ENCODE measurements around the gene SMCO2.
"Not testable (repeated sequence)": the region's sequence is repeated elsewhere in the genome, so short reads cannot be mapped to it uniquely, and the experiment has no call there.

SMCO2 gene

DNA sequence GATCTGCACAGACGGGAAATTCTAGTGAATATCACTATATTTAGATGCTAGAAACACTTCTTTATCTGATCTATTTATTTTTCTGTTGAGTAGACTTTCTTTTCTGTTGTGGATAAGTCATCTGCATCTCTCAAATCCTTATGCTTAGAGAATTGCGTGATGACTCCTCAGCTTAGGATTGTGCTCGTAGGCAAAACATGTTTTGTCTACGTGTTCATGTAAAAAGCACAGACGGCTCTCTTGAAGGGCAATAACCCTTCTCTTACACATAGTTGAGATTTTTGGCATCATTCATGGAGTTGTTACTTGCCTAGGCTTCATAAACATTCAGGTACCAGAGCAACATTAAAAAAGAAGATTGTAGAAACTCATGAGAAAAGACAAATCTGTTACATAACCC is 96.1 kb downstream of the SMCO2 start:
- Histone ChIP-seq H3F3A (ENCODE audit: control insufficient read depth, insufficient read depth) (no peaks in the 10 kb centered on the region), H3K79me2 (ENCODE audit: control insufficient read depth, low read length) (no peaks in the 10 kb centered on the region), H3K4me1 (ENCODE audit: control insufficient read depth, low read length) (peaks cover 8% of the 10 kb centered on the region), H3K27me3 (ENCODE audit: control insufficient read depth, low read length) (no peaks in the 10 kb centered on the region), H4K20me1 (ENCODE audit: control insufficient read depth, insufficient read depth, low read depth, low read length) (no peaks in the 10 kb centered on the region), H3K9me3 (ENCODE audit: control insufficient read depth, insufficient read depth, low read length) (no peaks in the 10 kb centered on the region), H3K9me2 (replicated peaks; ENCODE audit: control insufficient read depth, low read length) (no peaks in the 10 kb centered on the region), H3K36me3 (ENCODE audit: control insufficient read depth, low read length) (no peaks in the 10 kb centered on the region), H3K4me2 (ENCODE audit: low read length) (no peak overlapping the region), H3K4me3 (ENCODE audit: low read length) (no peak overlapping the region), H3K27ac (ENCODE audit: low read depth, low read length) (no peak overlapping the region)
- TF ChIP-seq CTCF (IDR thresholded peaks at IDR 0.05; ENCODE audit: low read depth, low read length, poor library complexity, severe bottlenecking) = no peak
- no peak for TF ChIP-seq EZH2phosphoT487 (IDR thresholded peaks at IDR 0.05; ENCODE audit: borderline replicate concordance, low read length)

- H3K27me3 ChIP-seq (ENCODE audit: control insufficient read depth, low read length); H3K4me3 ChIP-seq (ENCODE audit: low read length); H3K27ac ChIP-seq (ENCODE audit: low read depth, low read length); H3K4me2 ChIP-seq (ENCODE audit: low read length); H3K9me3 ChIP-seq (ENCODE audit: control insufficient read depth, insufficient read depth, low read length); H3F3A ChIP-seq (ENCODE audit: control insufficient read depth, insufficient read depth); H3K9me2 ChIP-seq (replicated peaks; ENCODE audit: control insufficient read depth, low read length); H3K4me1 ChIP-seq (ENCODE audit: control insufficient read depth, low read length); H4K20me1 ChIP-seq (ENCODE audit: control insufficient read depth, insufficient read depth, low read depth, low read length); H3K79me2 ChIP-seq (ENCODE audit: control insufficient read depth, low read length); H3K36me3 ChIP-seq (ENCODE audit: control insufficient read depth, low read length): not testable (repeated sequence)
These were observed 98.3 kb downstream of the SMCO2 start for GRCh38 chr12:27544858-27545257.

DNA sequence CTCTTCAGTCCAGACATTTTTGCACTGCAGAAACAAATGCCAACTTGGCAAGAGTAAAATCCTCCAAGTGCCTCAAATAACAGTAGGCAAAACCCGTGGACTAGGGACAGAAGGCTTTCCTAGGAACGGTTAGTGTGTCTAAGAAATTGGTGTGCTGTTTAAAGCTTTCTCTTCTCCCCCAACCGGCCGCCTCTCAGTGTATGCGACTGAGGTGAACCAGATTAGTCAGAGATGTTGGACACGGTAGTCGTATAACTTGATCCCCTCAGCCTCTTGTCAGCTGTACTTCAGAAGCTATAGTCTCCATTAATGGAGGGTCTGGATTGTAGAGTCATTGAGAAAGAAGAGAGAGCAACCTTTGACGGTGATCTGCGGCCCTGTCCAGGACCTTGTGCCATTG is 99.1 kb downstream of the SMCO2 start:
- no peaks in the 10 kb centered on the region for H3F3A ChIP-seq (ENCODE audit: control insufficient read depth, insufficient read depth)
- no peaks in the 10 kb centered on the region for H3K9me2 ChIP-seq (replicated peaks; ENCODE audit: control insufficient read depth, low read length)
- H3K4me2 ChIP-seq (ENCODE audit: low read length) = no peak overlapping the region
- no peaks in the 10 kb centered on the region for H3K79me2 ChIP-seq (ENCODE audit: control insufficient read depth, low read length)
- TF ChIP-seq EZH2phosphoT487 (IDR thresholded peaks at IDR 0.05; ENCODE audit: borderline replicate concordance, low read length) (no peak), CTCF (IDR thresholded peaks at IDR 0.05; ENCODE audit: low read depth, low read length, poor library complexity, severe bottlenecking) (no peak)
- no peaks in the 10 kb centered on the region for H3K4me1 ChIP-seq (ENCODE audit: control insufficient read depth, low read length)
- no peak overlapping the region for H3K4me3 ChIP-seq (ENCODE audit: low read length)
- H3K27me3 ChIP-seq (ENCODE audit: control insufficient read depth, low read length) = peaks cover 8% of the 10 kb centered on the region
- H3K36me3 ChIP-seq (ENCODE audit: control insufficient read depth, low read length) = no peaks in the 10 kb centered on the region
- no peak overlapping the region for H3K27ac ChIP-seq (ENCODE audit: low read depth, low read length)
- H4K20me1 ChIP-seq (ENCODE audit: control insufficient read depth, insufficient read depth, low read depth, low read length) = no peaks in the 10 kb centered on the region
- no peaks in the 10 kb centered on the region for H3K9me3 ChIP-seq (ENCODE audit: control insufficient read depth, insufficient read depth, low read length)

DNA sequence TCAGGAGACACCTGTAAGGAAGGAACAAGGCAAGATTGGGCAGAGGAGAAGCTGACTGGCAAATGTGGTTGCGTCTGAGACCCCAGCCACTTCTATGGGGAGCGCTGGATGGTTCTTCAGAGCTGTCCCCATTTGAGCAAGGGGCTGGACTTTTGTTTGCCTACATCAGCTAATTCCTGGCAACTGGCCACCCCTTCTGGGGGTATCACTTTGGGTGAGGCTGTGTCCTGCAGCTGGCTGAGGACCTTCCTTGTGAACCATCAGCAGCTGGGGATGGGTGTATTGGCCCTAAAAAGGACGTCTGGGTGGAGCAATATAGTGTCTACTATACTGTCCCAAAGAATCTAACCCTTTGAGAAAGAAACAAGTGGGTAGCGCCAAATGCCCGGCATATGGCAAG is 101.1 kb downstream of the SMCO2 start:
- Histone ChIP-seq H3K79me2 (ENCODE audit: control insufficient read depth, low read length) (no peaks in the 10 kb centered on the region), H3F3A (ENCODE audit: control insufficient read depth, insufficient read depth) (no peaks in the 10 kb centered on the region), H4K20me1 (ENCODE audit: control insufficient read depth, insufficient read depth, low read depth, low read length) (no peaks in the 10 kb centered on the region), H3K27me3 (ENCODE audit: control insufficient read depth, low read length) (peaks cover 8% of the 10 kb centered on the region), H3K9me3 (ENCODE audit: control insufficient read depth, insufficient read depth, low read length) (no peaks in the 10 kb centered on the region), H3K9me2 (replicated peaks; ENCODE audit: control insufficient read depth, low read length) (no peaks in the 10 kb centered on the region), H3K36me3 (ENCODE audit: control insufficient read depth, low read length) (no peaks in the 10 kb centered on the region), H3K4me2 (ENCODE audit: low read length) (no peak overlapping the region), H3K4me1 (ENCODE audit: control insufficient read depth, low read length) (no peaks in the 10 kb centered on the region), H3K27ac (ENCODE audit: low read depth, low read length) (no peak overlapping the region), H3K4me3 (ENCODE audit: low read length) (no peak overlapping the region)
- TF ChIP-seq EZH2phosphoT487 (IDR thresholded peaks at IDR 0.05; ENCODE audit: borderline replicate concordance, low read length) (no peak), CTCF (IDR thresholded peaks at IDR 0.05; ENCODE audit: low read depth, low read length, poor library complexity, severe bottlenecking) (no peak)
